HG03439 (cell line): ENCODE measurements around the gene CCR9.

Experiments
- ATAC-seq: cut with Tn5 transposase; IDR thresholded peaks from one replicate; pipeline ENCODE4 v1.9.1; 2021; ENCODE audit warnings: mild to moderate bottlenecking, moderate library complexity; ENCODE audit not compliant: unreplicated experiment

The CCR9 gene

GRCh38 chr3:45950686-45951600 lies 64.6 kb downstream of the CCR9 start:
- ATAC-seq = no peak

DNA sequence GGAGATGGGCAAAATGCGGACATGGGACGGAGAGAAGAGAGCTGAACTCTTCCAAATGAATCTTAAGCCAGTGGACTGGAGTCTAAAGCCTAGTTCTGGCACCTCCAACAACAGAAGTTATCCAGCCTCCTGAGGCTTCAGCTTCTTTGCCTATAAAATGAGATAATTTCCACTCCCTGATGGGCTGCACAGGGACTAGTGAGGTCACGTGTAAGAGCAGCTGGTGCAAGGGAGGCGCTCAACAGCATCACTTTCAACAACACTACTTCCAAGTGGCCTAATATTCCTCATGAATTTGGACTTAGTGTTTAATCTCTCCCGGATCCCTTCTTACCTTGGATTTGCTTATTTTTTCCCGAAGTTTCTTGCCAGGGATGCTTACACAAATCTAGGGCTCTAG lies 65.6 kb downstream of the CCR9 start:
- ATAC-seq = no peak

DNA sequence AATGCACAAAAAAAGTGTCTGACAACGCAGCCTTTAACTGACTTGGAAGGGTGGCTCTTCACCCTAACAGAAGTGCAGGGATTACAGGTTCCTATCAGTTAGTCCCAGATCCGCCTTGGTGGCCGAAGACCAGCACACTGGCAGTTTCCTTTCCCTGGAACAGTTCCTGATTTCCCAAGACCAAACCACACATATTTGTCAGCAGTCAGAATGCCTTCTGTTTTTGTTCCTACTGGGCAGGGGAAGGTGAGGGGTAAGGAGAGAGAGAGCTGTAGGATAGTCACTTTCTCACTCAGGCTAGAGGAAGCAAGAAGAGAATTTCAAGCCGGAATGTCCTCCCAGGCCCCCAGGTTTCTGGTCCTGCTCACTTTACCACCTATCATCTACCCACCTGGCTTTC lies 66.1 kb downstream of the CCR9 start:
- no peak for ATAC-seq
